Measurements from ENCODE around the gene AOC1. TPM values are rescaled to one million over a fixed set of nuclear protein-coding genes. Genes with fewer than 3 reads are reported as not detected.

AOC1 gene
- total and polyA plus RNA-seq, 8 donors: 0.34 to 1.2 (median 0.69) TPM

DNA sequence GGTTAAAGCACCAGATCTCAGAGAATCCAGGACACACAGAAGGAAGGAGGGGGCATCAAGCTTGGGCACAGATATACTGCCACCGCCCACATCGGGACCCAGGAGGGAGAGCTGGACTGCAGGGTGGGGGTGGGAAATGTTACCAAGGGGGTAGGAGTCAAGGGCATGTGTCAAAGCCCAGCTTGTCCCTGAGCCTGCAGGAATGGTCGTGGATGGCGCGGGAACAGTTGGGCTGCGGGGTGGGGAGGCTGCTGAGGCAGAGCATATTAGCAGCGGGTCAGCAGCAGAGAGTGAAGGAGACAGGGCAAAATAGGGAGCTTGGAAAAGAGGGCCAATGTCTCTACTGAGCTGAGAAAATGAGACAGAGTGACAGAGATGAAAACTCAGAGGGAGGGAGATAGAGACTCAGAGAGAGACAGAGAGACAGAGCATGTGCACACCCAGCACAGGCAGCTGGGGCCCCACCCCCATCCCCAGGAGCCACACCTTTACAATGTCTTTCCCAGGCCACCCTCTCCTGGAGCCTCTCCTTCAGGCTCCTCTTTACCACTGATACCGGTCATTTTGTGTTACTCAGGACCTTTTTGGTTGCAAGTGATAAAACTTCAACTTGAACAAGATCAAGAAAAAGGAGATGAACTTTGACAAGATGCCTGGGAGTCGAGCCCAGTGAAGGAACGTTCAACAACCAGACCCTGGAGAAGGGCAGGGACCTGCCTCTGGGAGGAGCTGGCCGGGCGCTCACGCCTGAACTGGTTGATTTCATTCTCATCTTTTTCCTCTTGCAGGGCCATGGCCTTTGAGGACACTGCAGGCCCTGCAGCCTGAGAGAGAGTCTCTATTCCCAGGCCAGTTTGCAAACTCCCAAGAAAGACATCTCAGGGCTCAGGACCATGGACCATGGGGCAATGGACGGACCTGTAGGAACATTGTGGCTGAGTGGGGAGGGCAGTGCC, 50.0 kb downstream of the AOC1 start:
- peaks cover 0 to 14% of the 10 kb centered on the region in 2 donors for H3K4me1 ChIP-seq
- no peak for ATAC-seq
- H3K9me3 ChIP-seq: no peaks in the 10 kb centered on the region
- H3K27me3 ChIP-seq: peaks cover 0 to 49% of the 10 kb centered on the region in 2 donors
- intact Hi-C loops (cut with DNase I): no loop called here
- DNase-seq: peak in 1 of 4 donors; percentile 45
- no peak overlapping the region for H3K27ac ChIP-seq
- no peak for TF ChIP-seq CTCF (IDR thresholded peaks at IDR 0.05)
- H3K4me3 ChIP-seq: no peak overlapping the region
- no peaks in the 10 kb centered on the region for H3K36me3 ChIP-seq

DNA sequence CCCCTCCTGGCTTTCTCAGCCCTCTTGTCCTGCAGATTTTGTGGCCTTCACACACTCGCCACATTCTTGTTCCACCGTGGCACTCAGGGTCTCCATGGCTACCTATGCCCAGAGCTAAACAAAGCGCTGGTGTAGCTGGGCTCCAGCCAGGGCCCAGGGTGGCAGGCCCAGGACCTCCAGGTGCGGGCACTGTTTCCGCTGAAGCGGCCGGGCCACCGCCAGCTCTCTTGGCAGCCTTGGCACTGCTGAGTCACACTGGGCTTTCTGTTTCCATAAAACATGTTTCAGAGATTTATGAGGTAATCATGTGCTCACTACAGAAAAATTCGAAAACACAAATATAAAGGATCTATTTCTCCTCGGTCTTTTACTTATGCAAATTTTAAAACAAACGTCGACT, 51.3 kb downstream of the AOC1 start:
- TF ChIP-seq CTCF (IDR thresholded peaks at IDR 0.05): no peak
- Histone ChIP-seq H3K9me3 (no peaks in the 10 kb centered on the region), H3K4me1 (peaks cover 0 to 9% of the 10 kb centered on the region in 2 donors), H3K27me3 (peaks cover 0 to 48% of the 10 kb centered on the region in 2 donors), H3K27ac (no peak overlapping the region), H3K4me3 (no peak overlapping the region), H3K36me3 (no peaks in the 10 kb centered on the region)
- ATAC-seq (peak; percentile 92), DNase-seq (peak in 3 of 4 donors; percentile 49 to 86 (median 76))
- intact Hi-C loops (cut with DNase I): no loop called here

- DNase-seq (no peak), ATAC-seq (no peak)
- intact Hi-C loops (cut with DNase I): no loop called here
- peaks cover 0 to 7% of the 10 kb centered on the region in 2 donors for H3K4me1 ChIP-seq
- TF ChIP-seq CTCF (IDR thresholded peaks at IDR 0.05): no peak
- no peak overlapping the region for H3K4me3 ChIP-seq
- peaks cover 0 to 46% of the 10 kb centered on the region in 2 donors for H3K27me3 ChIP-seq
- no peak overlapping the region for H3K27ac ChIP-seq
- no peaks in the 10 kb centered on the region for H3K9me3 ChIP-seq
- no peaks in the 10 kb centered on the region for H3K36me3 ChIP-seq
Measured at GRCh38 chr7:150904011-150904909, 51.9 kb downstream of the AOC1 start.

DNA sequence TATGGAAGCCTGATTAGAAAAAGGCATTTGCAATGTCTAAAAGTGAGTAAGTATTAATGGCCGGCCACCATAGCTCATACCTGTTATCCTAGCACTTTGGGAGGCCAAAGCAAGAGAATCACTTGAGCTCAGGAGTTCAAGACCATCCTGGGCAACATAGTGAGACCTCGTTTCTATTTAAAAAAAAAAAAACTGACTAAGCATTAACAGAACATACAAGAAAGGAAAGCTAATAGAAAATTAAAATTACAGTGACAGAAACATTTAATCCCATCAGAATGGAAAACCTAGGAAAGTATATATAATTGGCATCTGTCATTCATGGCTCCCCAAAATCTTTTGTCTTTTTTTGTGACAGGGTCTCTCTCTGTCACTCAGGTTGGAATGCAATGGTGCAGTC, 55.9 kb downstream of the AOC1 start:
- intact Hi-C loops (cut with DNase I): no loop called here
- Histone ChIP-seq H3K4me3 (no peak overlapping the region), H3K27me3 (peaks cover 0 to 45% of the 10 kb centered on the region in 2 donors), H3K27ac (no peak overlapping the region), H3K9me3 (no peaks in the 10 kb centered on the region), H3K36me3 (no peaks in the 10 kb centered on the region), H3K4me1 (peaks cover 0 to 7% of the 10 kb centered on the region in 2 donors)
- DNase-seq: no peak
- ATAC-seq: no peak
- no peak for TF ChIP-seq CTCF (IDR thresholded peaks at IDR 0.05)

Measured in left lung (tissue), 10 donors.